HL-60/S4 treated with phorbol 12-myristate 13-acetate at 8.2 ng/mL for 4 days and 3 days (cell line): ENCODE measurements around the gene ULBP2.
"Not testable (repeated sequence)": the region's sequence is repeated elsewhere in the genome, so short reads cannot be mapped to it uniquely, and the experiment has no call there.

Experiments used
- in situ Hi-C: fragments of 300-500 bp; cut with MboI; formaldehyde crosslinking; loops from 2 replicates; pipeline ENCODE4 v1.15.0; 2022; ENCODE audit warnings: low sequenced_read_pairs

The ULBP2 gene

GRCh38 chr6:149925974-149926777 is 15.6 kb upstream of the ULBP2 start:
- in situ Hi-C loops, result no loop called here

- in situ Hi-C loops, result not testable (repeated sequence)
These were observed 14.8 kb upstream of the ULBP2 start for GRCh38 chr6:149927025-149927424.

GRCh38 chr6:149929422-149929821 is 12.4 kb upstream of the ULBP2 start:
- in situ Hi-C loops, result no loop called here

- in situ Hi-C loops, result loop anchor here (10.0 kb wide), 1 partner anchor 83 kb away; no protein-coding TSS in a partner anchor
These were observed 10.3 kb upstream of the ULBP2 start for GRCh38 chr6:149931501-149931900.

- in situ Hi-C loops, result loop anchor here (10.0 kb wide), 1 partner anchor 82 kb away; no protein-coding TSS in a partner anchor
These were observed 8.8 kb upstream of the ULBP2 start for GRCh38 chr6:149933036-149933435.

GRCh38 chr6:149933461-149933860 is 8.4 kb upstream of the ULBP2 start:
- in situ Hi-C loops, result loop anchor here (10.0 kb wide), 1 partner anchor 81 kb away; no protein-coding TSS in a partner anchor

GRCh38 chr6:149934249-149935156 is 7.3 kb upstream of the ULBP2 start:
- in situ Hi-C loops, result loop anchor here (10.0 kb wide), 1 partner anchor 80 kb away; no protein-coding TSS in a partner anchor

GRCh38 chr6:149935246-149935645 is 6.6 kb upstream of the ULBP2 start:
- in situ Hi-C loops, result loop anchor here (10.0 kb wide), 1 partner anchor 80 kb away; no protein-coding TSS in a partner anchor

GRCh38 chr6:149935668-149936067 is 6.1 kb upstream of the ULBP2 start:
- in situ Hi-C loops, result loop anchor here (10.0 kb wide), 1 partner anchor 79 kb away; no protein-coding TSS in a partner anchor

GRCh38 chr6:149936743-149937142 is 5.1 kb upstream of the ULBP2 start:
- in situ Hi-C loops, result loop anchor here (10.0 kb wide), 1 partner anchor 78 kb away; no protein-coding TSS in a partner anchor

- in situ Hi-C loops, result loop anchor here (10.0 kb wide), 1 partner anchor 77 kb away; no protein-coding TSS in a partner anchor
These were observed 3.7 kb upstream of the ULBP2 start for GRCh38 chr6:149938013-149938570.

GRCh38 chr6:149938571-149939355 is 3.1 kb upstream of the ULBP2 start:
- in situ Hi-C loops, result loop anchor here (10.0 kb wide), 1 partner anchor 76 kb away; no protein-coding TSS in a partner anchor

- in situ Hi-C loops, result loop anchor here (10.0 kb wide), 1 partner anchor 75 kb away; no protein-coding TSS in a partner anchor
These were observed 2.5 kb upstream of the ULBP2 start for GRCh38 chr6:149939356-149939648.

- in situ Hi-C loops, result loop anchor here (10.0 kb wide), 1 partner anchor 75 kb away; no protein-coding TSS in a partner anchor
These were observed 1.7 kb upstream of the ULBP2 start for GRCh38 chr6:149939909-149940671.

GRCh38 chr6:149940672-149940982 is 1.2 kb upstream of the ULBP2 start:
- in situ Hi-C loops, result no loop called here

GRCh38 chr6:149942461-149942829 is 631 bp downstream of the ULBP2 start:
- in situ Hi-C loops, result no loop called here

GRCh38 chr6:149943321-149943720 is 1.5 kb downstream of the ULBP2 start:
- in situ Hi-C loops, result not testable (repeated sequence)

- in situ Hi-C loops, result not testable (repeated sequence)
These were observed 3.5 kb downstream of the ULBP2 start for GRCh38 chr6:149945276-149945675.

- in situ Hi-C loops, result not testable (repeated sequence)
These were observed 4.8 kb downstream of the ULBP2 start for GRCh38 chr6:149946631-149947030.

- in situ Hi-C loops, result not testable (repeated sequence)
These were observed 5.7 kb downstream of the ULBP2 start for GRCh38 chr6:149947533-149947932.
